ENCODE results near the gene EMILIN1.

The EMILIN1 gene

DNA sequence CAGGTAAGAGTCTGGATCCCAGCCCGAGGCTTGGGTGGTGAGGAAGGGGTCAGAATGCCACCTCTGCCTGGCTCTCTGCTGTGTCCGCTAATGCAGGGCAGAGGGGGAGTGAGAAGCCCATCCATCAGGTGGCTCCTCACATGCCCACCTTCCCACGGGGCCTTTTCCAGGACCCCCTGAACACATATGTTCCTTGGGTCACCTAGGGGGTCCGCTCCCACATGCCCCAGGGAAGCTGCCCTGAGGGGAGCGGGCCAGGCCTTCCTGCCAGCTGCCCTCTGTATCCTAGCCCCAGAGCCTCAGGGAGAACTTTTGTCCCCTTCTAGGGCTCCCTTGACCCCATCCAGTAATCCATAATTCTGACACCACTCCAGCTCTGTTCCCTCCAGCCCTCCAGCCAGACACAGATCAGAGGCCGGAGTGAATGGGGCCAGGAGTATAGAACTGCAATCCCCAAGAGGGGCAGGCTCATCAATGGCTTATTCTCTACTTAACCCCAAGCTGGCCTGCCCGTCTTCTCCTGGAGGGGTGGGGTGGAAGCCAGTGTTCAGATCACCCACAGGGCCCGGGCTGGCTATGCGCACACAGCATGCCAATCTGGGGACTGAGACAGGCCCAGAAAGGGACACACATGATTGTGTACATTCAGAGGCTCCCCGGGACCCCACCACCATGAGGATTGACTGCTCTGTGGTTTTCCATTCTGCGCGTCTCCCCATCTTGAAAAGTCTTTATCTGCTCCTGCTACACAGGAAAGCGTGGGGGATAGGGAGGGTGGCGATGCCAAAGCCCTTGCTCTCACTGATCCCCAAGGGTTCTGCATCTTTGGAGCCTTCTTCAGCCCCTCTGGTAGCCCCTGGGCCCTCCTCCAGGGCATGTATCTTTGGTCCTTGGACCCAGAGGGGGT is 1.1 kb downstream of the EMILIN1 start:
- no peak for DNase-seq (ENCODE audit: extremely low read depth in 1 of 2, low read depth in 1 of 2)

DNA sequence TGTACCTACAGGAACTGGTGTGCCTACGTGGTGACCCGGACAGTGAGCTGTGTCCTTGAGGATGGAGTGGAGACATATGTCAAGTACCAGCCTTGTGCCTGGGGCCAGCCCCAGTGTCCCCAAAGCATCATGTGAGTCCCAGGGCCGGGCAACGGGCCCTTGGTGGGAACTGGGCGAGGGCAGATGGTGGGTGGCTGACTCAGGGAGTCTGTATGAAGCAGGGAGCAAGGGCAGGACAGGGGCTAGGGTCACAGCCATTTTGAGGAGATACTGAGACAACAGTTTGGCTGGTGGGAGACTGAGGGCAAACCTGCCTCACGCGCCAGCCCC is 1.7 kb downstream of the EMILIN1 start:
- DNase-seq (ENCODE audit: extremely low read depth in 1 of 2, low read depth in 1 of 2), result no peak

DNA sequence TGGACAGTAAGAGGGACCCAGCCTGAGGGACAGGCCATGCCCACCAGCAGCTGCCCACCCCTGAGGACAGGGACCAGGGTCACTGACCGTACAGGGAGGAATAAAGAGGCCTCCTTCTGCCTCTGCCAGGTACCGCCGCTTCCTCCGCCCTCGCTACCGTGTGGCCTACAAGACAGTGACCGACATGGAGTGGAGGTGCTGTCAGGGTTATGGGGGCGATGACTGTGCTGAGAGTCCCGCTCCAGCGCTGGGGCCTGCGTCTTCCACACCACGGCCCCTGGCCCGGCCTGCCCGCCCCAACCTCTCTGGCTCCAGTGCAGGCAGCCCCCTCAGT is 2.2 kb downstream of the EMILIN1 start:
- no peak for DNase-seq (ENCODE audit: extremely low read depth in 1 of 2, low read depth in 1 of 2)

DNA sequence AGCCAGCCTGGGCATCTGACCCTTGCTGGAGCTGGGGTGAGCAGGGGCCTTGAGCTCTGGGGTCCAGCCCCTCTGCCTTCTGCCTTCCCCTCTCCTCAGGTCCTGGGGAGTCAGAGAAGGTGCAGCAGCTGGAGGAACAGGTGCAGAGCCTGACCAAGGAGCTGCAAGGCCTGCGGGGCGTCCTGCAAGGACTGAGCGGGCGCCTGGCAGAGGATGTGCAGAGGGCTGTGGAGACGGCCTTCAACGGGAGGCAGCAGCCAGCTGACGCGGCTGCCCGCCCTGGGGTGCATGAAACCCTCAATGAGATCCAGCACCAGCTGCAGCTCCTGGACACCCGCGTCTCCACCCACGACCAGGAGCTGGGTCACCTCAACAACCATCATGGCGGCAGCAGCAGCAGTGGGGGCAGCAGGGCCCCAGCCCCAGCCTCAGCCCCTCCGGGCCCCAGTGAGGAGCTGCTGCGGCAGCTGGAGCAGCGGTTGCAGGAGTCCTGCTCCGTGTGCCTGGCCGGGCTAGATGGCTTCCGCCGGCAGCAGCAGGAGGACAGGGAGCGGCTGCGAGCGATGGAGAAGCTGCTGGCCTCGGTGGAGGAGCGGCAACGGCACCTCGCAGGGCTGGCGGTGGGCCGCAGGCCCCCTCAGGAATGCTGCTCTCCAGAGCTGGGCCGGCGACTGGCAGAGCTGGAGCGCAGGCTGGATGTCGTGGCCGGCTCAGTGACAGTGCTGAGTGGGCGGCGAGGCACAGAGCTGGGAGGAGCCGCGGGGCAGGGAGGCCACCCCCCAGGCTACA is 3.8 kb downstream of the EMILIN1 start:
- no peak for DNase-seq (ENCODE audit: extremely low read depth in 1 of 2, low read depth in 1 of 2)

DNA sequence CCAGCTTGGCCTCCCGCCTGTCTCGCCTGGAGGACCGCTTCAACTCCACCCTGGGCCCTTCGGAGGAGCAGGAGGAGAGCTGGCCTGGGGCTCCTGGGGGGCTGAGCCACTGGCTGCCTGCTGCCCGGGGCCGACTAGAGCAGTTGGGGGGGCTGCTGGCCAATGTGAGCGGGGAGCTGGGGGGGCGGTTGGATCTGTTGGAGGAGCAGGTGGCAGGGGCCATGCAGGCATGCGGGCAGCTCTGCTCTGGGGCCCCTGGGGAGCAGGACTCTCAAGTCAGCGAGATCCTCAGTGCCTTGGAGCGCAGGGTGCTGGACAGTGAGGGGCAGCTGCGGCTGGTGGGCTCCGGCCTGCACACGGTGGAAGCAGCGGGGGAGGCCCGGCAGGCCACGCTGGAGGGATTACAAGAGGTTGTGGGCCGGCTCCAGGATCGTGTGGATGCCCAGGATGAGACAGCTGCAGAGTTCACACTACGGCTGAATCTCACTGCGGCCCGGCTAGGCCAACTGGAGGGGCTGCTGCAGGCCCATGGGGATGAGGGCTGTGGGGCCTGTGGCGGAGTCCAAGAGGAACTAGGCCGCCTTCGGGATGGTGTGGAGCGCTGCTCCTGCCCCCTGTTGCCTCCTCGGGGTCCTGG is 4.5 kb downstream of the EMILIN1 start:
- DNase-seq (ENCODE audit: extremely low read depth in 1 of 2, low read depth in 1 of 2), result no peak

DNA sequence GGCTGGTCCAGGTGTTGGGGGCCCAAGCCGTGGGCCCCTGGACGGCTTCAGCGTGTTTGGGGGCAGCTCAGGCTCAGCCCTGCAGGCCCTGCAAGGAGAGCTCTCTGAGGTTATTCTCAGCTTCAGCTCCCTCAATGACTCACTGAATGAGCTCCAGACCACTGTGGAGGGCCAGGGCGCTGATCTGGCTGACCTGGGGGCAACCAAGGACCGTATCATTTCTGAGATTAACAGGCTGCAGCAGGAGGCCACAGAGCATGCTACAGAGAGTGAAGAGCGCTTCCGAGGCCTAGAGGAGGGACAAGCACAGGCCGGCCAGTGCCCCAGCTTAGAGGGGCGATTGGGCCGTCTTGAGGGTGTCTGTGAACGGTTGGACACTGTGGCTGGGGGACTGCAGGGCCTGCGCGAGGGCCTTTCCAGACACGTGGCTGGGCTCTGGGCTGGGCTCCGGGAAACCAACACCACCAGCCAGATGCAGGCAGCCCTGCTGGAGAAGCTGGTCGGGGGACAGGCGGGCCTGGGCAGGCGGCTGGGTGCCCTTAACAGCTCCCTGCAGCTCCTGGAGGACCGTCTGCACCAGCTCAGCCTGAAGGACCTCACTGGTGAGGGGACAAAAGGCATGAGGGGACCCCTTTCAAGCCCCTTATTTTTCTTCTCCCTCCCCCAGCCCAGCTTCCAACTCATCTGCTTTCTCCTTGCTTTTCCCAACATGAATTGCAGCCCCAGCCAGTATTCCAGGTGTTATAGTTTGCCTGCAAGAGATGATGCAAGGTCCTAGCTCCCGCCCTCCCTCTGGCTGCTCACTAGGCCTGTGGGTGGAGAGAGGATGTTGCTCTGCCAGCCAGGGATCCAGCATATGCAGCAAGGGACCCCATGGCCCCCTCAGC is 5.2 kb downstream of the EMILIN1 start:
- DNase-seq (ENCODE audit: extremely low read depth in 1 of 2, low read depth in 1 of 2), result no peak

DNA sequence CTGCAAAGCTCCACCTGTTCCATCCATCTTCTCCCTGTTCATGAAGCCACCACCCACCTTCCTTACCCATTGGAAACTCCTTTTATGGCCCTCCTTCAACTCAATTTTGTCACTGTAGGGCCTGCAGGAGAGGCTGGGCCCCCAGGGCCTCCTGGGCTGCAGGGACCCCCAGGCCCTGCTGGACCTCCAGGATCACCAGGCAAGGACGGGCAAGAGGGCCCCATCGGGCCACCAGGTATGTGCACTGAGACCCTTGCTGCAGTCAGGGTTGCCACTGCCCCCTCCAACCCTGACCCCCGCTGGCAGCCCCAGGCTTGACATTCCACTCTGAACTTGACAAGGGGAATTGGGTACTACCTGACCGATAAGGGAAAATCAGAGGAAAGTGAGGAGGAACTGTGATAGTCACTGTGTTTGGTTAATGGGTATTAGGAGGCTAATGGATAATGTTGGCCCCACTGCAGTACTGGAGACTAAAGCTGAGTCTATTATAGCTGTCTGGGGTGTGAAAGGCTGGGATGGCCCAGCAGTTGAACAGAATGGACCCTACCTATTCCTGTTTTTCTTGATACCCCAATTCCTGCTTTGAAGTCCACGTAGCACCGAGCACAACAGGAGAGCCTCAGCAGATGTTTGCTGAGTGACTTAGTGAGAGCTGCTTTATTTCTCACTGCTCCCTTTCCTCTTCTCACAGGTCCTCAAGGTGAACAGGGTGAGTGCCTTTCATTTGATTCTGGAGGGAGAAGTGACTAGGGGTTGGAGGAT is 6.1 kb downstream of the EMILIN1 start:
- DNase-seq (ENCODE audit: extremely low read depth in 1 of 2, low read depth in 1 of 2), result no peak

DNA sequence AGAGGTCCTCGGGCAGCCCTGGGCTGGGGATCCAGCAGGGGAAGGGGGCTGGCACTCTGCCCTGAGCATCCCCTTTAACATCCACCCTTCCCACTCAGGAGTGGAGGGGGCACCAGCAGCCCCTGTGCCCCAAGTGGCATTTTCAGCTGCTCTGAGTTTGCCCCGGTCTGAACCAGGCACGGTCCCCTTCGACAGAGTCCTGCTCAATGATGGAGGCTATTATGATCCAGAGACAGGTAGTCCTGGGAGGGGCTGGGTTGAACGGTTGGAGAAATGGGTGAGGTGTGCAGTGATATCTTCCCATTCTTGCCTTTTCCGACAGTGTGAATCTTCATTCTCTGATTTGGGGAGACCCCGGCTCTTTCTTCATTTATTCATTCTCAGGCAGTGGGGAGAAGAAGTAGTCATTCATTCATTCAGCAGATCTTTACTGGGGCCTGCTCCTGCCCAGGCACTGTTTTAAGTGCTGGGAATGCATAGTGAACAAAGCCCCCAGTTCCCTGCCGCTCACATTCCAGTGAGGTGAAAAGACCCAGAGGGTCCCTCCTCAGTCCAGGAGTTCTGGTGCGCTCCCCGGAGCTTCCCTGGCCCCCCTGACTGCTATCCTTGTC is 6.8 kb downstream of the EMILIN1 start:
- DNase-seq (ENCODE audit: extremely low read depth in 1 of 2, low read depth in 1 of 2), result no peak

DNA sequence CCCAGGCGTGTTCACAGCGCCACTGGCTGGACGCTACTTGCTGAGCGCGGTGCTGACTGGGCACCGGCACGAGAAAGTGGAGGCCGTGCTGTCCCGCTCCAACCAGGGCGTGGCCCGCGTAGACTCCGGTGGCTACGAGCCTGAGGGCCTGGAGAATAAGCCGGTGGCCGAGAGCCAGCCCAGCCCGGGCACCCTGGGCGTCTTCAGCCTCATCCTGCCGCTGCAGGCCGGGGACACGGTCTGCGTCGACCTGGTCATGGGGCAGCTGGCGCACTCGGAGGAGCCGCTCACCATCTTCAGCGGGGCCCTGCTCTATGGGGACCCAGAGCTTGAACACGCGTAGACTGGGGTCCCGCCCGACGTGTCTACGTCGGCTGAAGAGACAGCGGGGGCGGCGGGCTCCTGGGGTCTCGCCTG is 7.3 kb downstream of the EMILIN1 start:
- peak in 1 of 2 donors; percentile 11 for DNase-seq (ENCODE audit: extremely low read depth in 1 of 2, low read depth in 1 of 2)

DNA sequence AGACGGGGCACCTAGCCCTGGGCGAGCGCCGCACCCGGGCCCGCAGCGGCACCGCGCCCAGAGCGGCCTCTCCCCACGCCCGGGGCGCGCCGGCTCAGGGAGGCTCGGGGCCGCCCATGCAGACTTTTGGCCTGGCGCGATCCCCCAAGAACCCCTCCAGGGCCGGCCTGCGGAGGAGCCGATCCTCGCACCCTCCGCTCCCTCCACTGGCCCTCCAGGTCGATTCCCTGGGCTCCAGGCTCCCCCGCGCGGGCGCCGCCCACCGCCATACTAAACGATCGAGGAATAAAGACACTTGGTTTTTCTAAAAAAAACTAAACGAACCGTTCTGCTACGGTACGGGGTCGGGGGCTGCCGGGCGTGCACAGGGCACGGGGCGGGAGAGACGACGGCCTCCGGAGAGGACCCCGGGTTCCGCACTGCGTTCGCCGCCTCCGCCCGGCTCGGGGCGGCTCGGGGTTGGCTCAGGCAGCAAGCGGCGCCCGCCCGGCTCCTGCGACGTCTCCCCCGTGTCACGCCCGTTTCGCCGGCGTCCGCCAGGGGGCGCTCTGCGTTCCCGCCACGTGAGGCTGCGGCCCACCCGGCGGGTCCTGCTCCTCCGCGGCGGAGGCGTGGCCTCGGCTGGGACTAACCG is 7.8 kb downstream of the EMILIN1 start:
- peak; percentile 91 to 99 for DNase-seq (ENCODE audit: extremely low read depth in 1 of 2, low read depth in 1 of 2)

DNA sequence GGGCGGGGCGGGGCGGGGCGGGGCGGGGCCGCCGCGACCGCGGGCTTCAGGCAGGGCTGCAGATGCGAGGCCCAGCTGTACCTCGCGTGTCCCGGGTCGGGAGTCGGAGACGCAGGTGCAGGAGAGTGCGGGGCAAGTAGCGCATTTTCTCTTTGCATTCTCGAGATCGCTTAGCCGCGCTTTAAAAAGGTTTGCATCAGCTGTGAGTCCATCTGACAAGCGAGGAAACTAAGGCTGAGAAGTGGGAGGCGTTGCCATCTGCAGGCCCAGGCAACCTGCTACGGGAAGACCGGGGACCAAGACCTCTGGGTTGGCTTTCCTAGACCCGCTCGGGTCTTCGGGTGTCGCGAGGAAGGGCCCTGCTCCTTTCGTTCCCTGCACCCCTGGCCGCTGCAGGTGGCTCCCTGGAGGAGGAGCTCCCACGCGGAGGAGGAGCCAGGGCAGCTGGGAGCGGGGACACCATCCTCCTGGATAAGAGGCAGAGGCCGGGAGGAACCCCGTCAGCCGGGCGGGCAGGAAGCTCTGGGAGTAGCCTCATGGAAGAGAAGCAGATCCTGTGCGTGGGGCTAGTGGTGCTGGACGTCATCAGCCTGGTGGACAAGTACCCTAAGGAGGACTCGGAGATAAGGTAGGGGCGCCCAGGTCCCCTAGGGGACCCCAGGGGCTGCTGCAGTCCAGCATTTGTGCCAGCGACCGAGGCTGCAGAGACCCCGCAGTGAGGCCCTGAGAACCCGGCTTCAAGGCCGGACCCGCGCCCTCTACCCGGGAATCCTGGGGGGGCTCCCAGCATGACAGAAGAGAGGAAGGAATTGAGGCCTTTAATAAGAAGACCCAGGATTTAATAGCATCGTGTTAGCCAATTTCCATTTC is 8.5 kb downstream of the EMILIN1 start, which contains the start of gene KHK:
Gene KHK, plus strand, starts transcription at position 49 of the 870 bp plus-strand sequence. Its CDS starts 488 bp downstream, at position 537.
- no peak for DNase-seq (ENCODE audit: extremely low read depth in 1 of 2, low read depth in 1 of 2)

DNA sequence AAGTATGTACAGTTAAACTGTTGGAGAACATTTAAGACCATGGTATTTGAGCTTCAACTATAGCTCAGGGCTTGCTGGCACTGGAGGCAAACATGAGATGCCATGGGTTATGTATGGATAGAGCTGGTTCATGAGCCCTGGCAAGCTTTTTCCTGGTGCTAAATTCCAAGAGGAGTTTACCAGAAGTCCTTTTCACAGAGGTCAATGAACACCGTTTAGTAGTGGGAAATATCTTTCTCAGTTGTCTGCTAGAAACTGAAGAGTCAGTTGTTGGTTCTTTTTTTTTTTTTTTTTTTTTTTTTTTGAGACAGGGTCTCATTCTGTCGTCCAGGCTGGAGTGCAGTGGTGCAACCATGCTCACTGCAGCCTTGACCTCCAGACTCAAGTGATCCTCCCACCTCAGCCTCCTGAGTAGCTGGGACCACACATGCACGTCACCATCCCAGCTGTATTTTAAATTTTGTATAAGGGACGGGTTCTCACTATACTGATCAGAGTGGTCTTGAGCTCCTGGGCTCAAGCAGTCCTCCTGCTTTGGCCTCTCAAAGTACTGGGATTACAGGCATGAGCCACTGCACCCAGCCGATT is 9.5 kb downstream of the EMILIN1 start:
- no peak for DNase-seq (ENCODE audit: extremely low read depth in 1 of 2, low read depth in 1 of 2)

DNA sequence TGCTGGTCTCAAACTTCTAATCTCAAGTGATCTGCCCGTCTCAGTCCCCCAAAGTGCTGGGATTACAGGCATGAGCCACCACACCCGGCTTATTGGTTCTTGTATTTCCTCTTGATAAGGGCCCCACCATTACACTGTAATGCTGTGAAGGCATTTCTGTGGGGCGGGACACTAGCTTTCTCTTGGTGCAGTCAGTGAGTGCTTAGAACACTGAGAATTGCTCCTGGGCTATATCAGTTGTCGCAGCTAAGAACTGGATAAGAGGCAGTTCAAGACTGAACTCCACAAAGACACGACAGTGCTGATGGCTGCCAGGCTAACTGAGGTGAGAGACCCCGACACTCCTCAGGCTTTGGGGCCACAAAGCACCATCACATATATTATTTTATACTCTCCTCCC is 10.2 kb downstream of the EMILIN1 start:
- no peak for DNase-seq (ENCODE audit: extremely low read depth in 1 of 2, low read depth in 1 of 2)

DNA sequence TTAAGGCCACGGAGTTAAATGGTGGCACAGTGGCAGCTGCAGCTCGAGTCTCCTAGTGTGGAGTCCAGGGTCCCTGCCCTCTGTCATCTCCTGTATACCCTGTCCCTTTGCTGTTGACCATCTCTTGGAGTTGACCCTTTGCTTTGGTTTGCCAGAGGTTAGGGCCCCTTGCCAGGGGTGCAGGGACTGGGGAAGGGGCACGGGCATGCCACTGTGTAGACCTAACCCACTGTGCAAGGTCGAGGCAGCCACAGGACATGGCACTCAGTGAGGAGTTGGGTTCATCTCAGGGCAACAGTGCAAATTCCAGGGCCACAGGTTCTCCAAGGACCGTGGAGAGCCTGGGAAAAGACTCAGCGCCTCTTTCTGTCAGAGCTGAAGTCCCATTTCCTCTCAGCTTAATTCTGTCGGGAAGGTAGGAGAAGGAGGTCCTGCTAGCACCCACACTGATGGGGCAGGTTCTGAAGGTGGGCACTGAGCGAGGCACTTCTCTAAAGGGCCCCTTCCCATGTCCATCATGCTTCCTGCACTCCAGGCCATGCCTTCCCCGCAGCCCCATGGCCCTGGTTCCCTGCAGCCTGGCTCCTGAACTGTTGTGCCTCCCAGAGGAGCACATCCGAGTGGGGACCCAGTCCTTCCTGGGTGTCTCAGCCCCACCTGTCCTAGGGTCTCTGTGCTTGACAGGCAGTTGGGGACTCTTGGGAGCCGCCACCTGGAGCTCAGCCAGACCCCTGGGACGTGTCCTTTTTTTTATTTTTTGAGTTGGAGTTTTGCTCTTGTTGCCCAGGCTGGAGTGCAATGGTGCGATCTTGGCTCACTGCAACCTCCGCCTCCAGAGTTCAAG is 10.9 kb downstream of the EMILIN1 start:
- no peak for DNase-seq (ENCODE audit: extremely low read depth in 1 of 2, low read depth in 1 of 2)

DNA sequence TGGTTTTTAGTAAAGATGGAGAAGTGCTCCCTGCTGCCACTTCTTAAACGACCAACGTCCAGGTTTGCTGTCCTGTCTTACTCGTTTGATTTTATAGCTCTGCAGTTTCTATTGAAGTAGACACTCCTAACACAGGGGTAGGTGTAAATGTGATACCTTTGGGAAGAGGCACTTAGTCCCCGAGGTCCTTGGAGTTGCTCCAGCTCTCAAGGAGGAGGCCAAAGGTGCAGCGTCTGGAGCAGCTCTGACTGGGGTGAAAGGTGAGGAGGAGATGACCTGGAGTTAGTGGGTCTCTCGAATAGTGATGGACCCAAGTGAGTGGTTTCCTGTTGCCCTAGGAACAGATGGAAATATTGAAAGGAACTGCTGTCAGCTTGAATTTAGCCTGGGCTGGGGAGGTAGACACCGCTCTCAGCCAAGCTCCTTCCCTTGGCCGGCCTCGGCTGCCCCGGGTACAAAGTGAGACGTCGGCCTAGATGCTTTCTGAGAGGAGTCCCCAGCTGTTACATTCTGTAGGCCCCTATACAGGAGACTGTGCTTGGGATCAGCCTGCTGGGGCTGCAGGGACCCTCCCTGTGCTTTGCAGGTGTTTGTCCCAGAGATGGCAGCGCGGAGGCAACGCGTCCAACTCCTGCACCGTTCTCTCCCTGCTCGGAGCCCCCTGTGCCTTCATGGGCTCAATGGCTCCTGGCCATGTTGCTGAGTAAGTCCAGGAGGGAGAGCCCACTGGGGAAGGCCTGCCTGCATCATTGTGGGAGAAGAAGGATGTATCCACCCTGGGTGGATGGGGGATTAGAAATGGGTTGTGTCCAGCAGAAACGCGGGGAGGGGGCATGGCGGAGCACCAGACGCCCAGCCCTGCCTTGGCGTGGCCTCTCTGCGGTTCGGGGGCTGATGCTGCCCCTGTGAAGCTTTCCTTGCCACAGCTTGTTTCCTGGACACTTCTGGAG is 13.6 kb downstream of the EMILIN1 start:
- no peak for DNase-seq (ENCODE audit: extremely low read depth in 1 of 2, low read depth in 1 of 2)

All from stimulated activated CD8-positive, alpha-beta memory T cell treated with anti-CD3 and anti-CD28 coated beads, Interleukin-7, amount 100 ng/mL, for 48 hours (primary cell).